ENCODE data around the gene CD47. TPM values are rescaled to one million over a fixed set of nuclear protein-coding genes. Genes with fewer than 3 reads are reported as not detected.
A peak's percentile ranks its signal among the peaks of the same experiment; 100 is the strongest.

CD47 gene
- total RNA-seq, 1 donor from 2014 or later: 60.0 TPM

GRCh38 chr3:107999215-107999775 lies 91.5 kb downstream of the CD47 start:
- DNase-seq (ENCODE audit: low read depth): peak; percentile 88
- no peak for TF ChIP-seq CTCF (IDR thresholded peaks at IDR 0.05; ENCODE audit: insufficient read depth, low read length, severe bottlenecking)
- FAIRE-seq: no peak
- Histone ChIP-seq H3K27me3 (ENCODE audit: control insufficient read depth, insufficient read depth, low read length) (no peaks in the 10 kb centered on the region), H3K4me3 (ENCODE audit: low read depth, low read length) (no peak overlapping the region), H3K36me3 (ENCODE audit: control insufficient read depth, insufficient read depth, low read length) (no peaks in the 10 kb centered on the region)

- Histone ChIP-seq H3K4me3 (ENCODE audit: low read depth, low read length) (no peak overlapping the region), H3K36me3 (ENCODE audit: control insufficient read depth, insufficient read depth, low read length) (no peaks in the 10 kb centered on the region), H3K27me3 (ENCODE audit: control insufficient read depth, insufficient read depth, low read length) (no peaks in the 10 kb centered on the region)
- no peak for TF ChIP-seq CTCF (IDR thresholded peaks at IDR 0.05; ENCODE audit: insufficient read depth, low read length, severe bottlenecking)
- FAIRE-seq (no peak), DNase-seq (ENCODE audit: low read depth) (no peak)
Observed at GRCh38 chr3:107997671-107998070, 93.2 kb downstream of the CD47 start.

GRCh38 chr3:107995823-107996222 lies 95.0 kb downstream of the CD47 start:
- DNase-seq (ENCODE audit: low read depth) (no peak), FAIRE-seq (no peak)
- H3K27me3 ChIP-seq (ENCODE audit: control insufficient read depth, insufficient read depth, low read length): no peaks in the 10 kb centered on the region
- no peaks in the 10 kb centered on the region for H3K36me3 ChIP-seq (ENCODE audit: control insufficient read depth, insufficient read depth, low read length)
- H3K4me3 ChIP-seq (ENCODE audit: low read depth, low read length): no peak overlapping the region
- TF ChIP-seq CTCF (IDR thresholded peaks at IDR 0.05; ENCODE audit: insufficient read depth, low read length, severe bottlenecking): no peak

- FAIRE-seq (no peak), DNase-seq (ENCODE audit: low read depth) (peak; percentile 33)
- no peak for TF ChIP-seq CTCF (IDR thresholded peaks at IDR 0.05; ENCODE audit: insufficient read depth, low read length, severe bottlenecking)
- Histone ChIP-seq H3K4me3 (ENCODE audit: low read depth, low read length) (no peak overlapping the region), H3K27me3 (ENCODE audit: control insufficient read depth, insufficient read depth, low read length) (no peaks in the 10 kb centered on the region), H3K36me3 (ENCODE audit: control insufficient read depth, insufficient read depth, low read length) (no peaks in the 10 kb centered on the region)
Observed at GRCh38 chr3:107994956-107995715, 95.7 kb downstream of the CD47 start.

GRCh38 chr3:107994181-107994580 lies 96.7 kb downstream of the CD47 start:
- no peak for TF ChIP-seq CTCF (IDR thresholded peaks at IDR 0.05; ENCODE audit: insufficient read depth, low read length, severe bottlenecking)
- FAIRE-seq: no peak
- H3K36me3 ChIP-seq (ENCODE audit: control insufficient read depth, insufficient read depth, low read length): no peaks in the 10 kb centered on the region
- DNase-seq (ENCODE audit: low read depth): peak; percentile 53
- H3K4me3 ChIP-seq (ENCODE audit: low read depth, low read length): no peak overlapping the region
- H3K27me3 ChIP-seq (ENCODE audit: control insufficient read depth, insufficient read depth, low read length): no peaks in the 10 kb centered on the region
